Keratinocyte (primary cell): Measurements from ENCODE around the gene CNTNAP3.
"Not testable (repeated sequence)": the region's sequence is repeated elsewhere in the genome, so short reads cannot be mapped to it uniquely, and the experiment has no call there.

Experiments used
- CTCF ChIP-seq, 3 experiments: IDR thresholded peaks in 1 of 3; conservative IDR thresholded peaks in 1 of 3; optimal IDR thresholded peaks in 1 of 3; 2 replicates in 2 of 3; 3 replicates in 1 of 3; pipeline versions ENCODE3 to v1.5.1; 2011; ENCODE audit warnings: low read length in 3 of 3, mild to moderate bottlenecking in 3 of 3, moderate library complexity in 2 of 3, control low read depth in 1 of 3, inconsistent platforms in 1 of 3; ENCODE audit not compliant: insufficient read depth in 2 of 3; ENCODE audit errors: extremely low read depth in 1 of 3
- EZH2 ChIP-seq: IDR thresholded peaks from one replicate; pipeline ENCODE4 v1.6.1; 2012; ENCODE audit warnings: inconsistent platforms, mild to moderate bottlenecking, low read length, moderate library complexity

GRCh38 chr9:39039148-39039547, 248.8 kb downstream of the CNTNAP3 start:
- not testable (repeated sequence) for TF ChIP-seq CTCF (optimal IDR thresholded peaks at IDR 0.05 in 1 of 3, IDR thresholded peaks at IDR 0.05 in 1 of 3, conservative IDR thresholded peaks at IDR 0.05 in 1 of 3; ENCODE audit: extremely low read depth in 1 of 3, insufficient read depth in 2 of 3, low read length in 3 of 3); EZH2
